Activated CD4-positive, alpha-beta T cell treated with anti-CD3 and anti-CD28 coated beads for 48 hours (primary cell): Measurements from ENCODE around the gene ATP5PD.
A peak's percentile ranks its signal among the peaks of the same experiment; 100 is the strongest.

Experiments
- DNase-seq: peaks from one replicate; pipeline ENCODE4 v3.0.0-alpha.2; 2020

The ATP5PD gene

DNA sequence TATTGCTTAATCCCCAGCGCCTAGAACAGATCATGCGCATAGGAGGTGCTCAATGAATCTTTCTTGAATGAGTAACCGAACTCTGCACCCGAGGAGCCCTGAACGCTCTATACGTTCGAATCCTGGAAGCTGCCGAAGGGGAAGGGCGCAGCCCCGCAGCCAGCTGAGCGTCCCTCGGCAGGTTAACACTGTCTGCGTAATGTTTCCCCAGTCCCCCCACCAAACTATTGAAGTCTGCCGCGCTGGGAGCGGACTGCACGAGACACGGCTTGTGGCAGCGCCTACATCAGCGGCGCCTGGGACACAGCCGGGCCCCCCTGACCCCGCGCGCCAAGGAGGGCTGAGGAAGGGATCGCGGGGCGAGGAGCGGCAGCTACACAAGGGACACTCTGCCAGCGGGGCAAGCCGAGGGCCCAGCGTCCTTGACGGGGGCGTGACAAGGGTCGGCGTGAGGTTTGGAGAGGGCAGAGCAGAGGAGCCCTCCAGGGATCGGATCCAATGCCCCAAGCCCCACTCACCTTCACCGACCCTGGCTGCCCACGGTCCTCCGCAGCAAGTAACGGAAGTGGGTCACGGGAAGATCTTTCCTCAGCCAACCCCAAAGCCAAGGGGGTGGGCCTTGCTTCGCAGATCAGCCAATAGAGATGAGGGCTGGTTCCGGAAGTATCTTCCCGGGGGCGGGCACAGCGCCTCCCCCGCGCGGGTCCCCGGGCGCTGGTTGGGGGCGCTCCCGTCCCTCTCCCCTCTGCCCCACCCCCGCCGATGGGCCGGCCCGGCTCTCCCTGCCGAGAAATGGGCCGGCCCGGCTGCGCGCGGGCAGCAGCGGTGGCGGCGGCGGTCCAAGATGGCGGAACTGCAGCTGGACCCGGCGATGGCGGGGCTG is at the start of gene ATP5PD, which contains the start of gene KCTD2:
ATP5PD (minus strand) TSS at position 563 of the 883 bp plus-strand sequence. CDS start 4,319 bp downstream, outside the sequence.
KCTD2 (plus strand) TSS at position 819 of the 883 bp plus-strand sequence; CDS start at position 845, 26 bp downstream.
- peak; percentile 96 for DNase-seq

GRCh38 chr17:75096082-75096625 is 49.4 kb upstream of the ATP5PD start:
- DNase-seq = no peak

DNA sequence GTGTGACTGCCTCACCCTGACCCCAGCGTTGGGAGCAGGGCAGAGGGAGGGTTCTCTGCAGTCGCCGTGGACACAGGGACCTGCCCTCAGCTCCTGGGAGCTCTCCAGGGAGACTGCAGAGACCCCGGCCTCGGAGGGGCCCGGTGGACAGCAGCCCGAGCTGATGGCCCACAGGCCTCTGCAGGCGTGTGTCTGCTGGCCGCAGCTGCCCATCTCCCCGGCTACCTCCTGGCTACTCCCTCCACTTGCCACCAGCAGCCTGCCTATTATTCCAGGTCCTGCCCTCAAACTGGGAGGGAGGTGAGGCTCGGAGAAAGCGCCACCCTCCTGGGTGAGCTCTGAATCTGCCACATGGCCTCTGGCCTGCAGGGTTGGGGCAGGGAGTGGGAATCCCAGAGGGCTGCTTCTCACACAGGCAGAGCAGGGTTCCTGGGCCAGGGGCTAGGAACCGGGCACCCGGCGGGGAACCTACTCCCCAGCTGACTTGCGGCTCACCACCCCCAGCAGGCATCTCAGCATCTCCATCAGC is 48.2 kb upstream of the ATP5PD start:
- DNase-seq = no peak

GRCh38 chr17:75093548-75094158 is 46.9 kb upstream of the ATP5PD start:
- no peak for DNase-seq

GRCh38 chr17:75091855-75092327 is 45.1 kb upstream of the ATP5PD start:
- DNase-seq = no peak

DNA sequence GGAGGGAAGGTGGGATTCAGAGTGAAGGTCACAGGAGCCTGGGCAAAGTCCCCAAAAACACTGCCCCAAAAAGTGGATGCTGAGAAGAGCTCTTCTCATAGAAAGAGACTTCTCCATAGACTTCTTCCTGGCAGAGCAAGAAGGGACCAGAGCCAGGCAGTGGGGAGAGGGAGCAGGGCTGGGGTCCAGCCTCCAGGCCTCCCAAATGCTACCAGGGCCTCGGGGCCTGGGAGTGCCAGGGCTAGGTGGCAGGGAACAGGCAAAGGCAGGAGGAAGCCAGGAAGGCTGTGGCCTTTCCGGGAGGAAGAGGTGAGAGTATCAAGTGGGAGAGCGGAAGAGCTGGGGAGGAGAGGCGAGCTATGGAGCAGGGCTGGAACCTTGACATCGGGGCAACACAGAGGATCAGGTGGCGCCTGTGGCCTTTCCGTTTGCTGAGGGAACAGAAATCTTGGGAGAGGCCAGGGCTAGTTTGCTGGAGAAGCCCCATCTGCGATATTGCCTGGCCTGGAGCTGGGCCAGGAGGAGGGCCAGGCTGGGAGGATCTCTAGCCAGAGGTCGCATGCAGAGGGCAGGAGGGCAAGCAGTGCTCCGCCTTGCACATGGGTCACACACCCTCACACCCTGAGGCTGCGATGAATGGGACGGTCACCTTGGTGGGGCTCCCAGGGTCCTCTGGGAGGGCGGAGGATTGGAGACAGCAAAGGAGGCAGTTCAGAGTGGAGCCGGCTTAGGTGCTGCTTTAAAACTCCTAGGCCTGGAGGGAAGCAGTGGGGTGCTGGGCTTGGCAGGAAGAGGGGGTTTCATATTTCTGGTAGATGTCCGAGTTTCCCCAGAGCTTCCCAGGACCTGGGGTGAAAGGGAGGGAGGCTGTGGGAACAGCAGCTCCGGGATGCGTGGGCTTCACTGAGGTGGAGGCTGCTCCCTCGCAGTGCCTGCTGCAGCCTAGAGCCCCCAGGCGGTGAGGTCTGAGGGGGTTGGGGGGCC is 44.4 kb upstream of the ATP5PD start:
- no peak for DNase-seq

DNA sequence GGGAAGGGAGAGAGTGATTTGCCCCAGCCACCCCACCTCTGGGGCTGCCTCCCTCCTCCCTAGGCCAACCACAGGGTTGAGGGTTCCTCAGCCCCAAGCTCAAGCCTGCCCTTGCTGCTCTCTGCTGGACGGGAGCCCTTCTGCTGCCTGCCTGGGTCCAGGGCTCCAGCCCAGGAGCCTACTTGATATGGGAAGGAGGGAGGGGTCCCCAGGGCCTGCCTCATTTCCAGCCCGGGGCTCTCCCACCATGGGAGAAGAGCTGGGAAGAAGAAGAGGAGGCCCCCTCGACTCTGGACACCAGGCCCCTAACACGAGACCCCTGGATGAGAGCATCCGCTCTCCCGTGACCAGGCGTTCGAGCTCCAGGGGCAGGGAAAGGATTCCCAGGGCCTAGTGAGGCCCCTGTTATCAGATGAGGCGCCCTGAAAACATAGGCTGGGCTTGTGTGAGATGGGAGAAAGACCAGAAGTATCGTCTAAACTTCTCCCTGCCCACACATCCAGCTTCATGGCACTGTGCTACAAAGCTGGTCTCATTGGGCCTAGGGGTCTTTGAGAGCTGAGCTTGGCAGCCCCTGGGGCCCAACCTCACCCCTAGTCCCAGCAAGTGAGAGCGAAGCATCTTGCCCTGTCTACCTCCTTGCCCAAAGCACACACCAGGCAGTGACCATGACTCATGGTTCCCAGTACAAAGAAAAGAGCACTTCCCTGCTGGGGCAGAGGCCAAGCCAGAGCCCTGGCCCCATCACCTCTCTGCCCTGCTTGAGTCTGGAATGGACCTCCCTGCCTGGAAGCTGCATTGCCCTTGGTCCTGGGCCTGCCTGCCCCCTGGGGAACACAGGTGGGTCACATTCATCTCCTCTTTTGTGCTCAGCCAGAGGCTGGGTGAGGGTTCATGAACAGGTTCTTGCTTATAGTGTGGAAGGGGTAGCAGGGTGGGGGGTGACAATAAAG is 42.0 kb upstream of the ATP5PD start:
- peak; percentile 20 for DNase-seq

GRCh38 chr17:75087558-75088453 is 41.0 kb upstream of the ATP5PD start, which contains the start of gene SLC16A5:
TSS of gene SLC16A5 (plus strand) at chr17:75087954. CDS start at chr17:75093637, 5,683 bp downstream.
- peak; percentile 51 for DNase-seq

DNA sequence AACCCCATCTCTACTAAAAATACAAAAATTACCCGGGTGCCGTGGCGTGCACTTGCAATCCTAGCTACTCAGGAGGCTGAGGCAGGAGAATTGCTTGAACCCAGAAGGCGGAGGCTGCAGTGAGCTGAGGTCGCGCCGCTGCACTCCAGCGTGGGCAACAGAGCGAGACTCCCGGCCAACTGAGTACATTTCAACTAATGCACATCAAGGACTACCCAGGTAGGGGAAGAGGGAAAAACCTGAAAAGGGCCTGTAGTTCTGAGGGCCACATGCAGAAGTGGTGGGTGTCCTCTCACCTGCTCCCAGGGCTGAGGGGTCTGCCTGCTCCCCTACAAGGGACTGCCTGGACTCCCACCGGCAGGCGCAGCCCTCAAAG is 40.4 kb upstream of the ATP5PD start:
- DNase-seq = no peak

- no peak for DNase-seq
Measured at GRCh38 chr17:75086496-75087181, 39.9 kb upstream of the ATP5PD start.

GRCh38 chr17:75084039-75084660 is 37.4 kb upstream of the ATP5PD start:
- peak; percentile 16 for DNase-seq

GRCh38 chr17:75082683-75083082 is 35.9 kb upstream of the ATP5PD start:
- no peak for DNase-seq

GRCh38 chr17:75081611-75082540 is 35.1 kb upstream of the ATP5PD start:
- DNase-seq = no peak

DNA sequence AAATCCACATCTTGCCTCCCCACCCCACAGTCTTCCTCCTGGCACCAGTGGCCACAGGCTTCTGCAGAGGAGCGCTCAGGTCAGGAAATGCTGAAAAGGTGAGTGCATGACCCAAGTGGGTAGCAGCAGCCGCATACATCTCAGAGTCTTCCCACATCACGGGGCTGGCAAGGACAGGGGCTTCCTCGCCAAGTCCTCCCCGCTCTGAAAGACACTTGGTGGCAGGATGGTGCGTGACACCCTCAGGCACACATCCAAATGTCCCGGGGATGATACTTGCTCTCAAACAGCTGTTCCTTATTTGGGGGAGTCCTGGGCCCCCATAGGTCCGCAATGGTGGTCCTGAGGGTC is 32.2 kb upstream of the ATP5PD start:
- DNase-seq = no peak

GRCh38 chr17:75078284-75079022 is 31.7 kb upstream of the ATP5PD start:
- peak; percentile 20 for DNase-seq

DNA sequence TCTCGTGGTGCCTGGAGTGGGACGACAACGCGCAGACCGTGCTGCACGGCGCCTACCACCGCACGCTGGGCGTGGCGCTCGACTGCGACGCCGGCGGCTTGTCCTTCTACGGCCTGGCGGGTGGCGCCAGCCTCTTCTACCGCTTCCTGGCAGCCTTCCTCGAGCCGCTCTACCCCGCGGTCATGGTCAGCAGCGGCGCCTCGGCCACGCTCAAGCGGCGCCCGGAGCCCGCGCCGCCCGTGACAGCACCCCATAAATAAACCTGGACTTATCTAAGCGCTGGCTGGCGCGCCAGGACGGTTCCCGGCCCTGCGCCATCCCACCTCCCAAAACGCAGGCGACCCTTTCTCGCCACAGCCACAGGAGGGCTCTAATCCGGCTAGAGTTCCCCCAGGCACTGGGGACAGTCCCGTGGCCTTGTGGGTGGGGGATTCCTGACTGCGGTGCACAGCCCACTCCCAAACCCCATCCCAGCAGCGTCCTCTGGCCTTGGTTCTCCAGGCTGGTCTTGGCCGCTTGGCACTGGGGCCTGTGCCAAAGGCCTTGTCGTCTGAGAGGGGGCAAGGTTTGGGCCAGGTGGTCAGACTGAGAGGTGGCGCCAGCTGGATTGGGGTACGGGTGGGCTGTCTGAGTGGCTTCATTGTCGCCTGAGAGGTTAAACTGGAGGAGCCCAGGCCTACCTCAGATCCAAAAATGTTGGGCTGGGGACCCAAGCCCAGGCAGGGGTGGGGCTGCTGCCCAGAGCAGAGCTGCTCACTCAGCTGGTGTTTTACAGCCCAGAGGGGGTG is 30.9 kb upstream of the ATP5PD start:
- DNase-seq = peak; percentile 65
